BLaER1 (cell line): Measurements from ENCODE around the gene FAHD1.

Source experiments
- H3K27ac ChIP-seq: shearing (Covaris generic); formaldehyde crosslinking; 2 replicates; pipeline ENCODE4 v1.8.1; 2022
- H3K27me3 ChIP-seq: shearing (Covaris generic); formaldehyde crosslinking; 2 replicates; pipeline ENCODE4 v1.8.1; 2022
- H3K36me3 ChIP-seq: shearing (Covaris generic); formaldehyde crosslinking; 2 replicates; pipeline ENCODE4 v1.8.1; 2022
- H3K4me1 ChIP-seq: shearing (Covaris generic); formaldehyde crosslinking; 2 replicates; pipeline ENCODE4 v1.8.1; 2022
- H3K4me2 ChIP-seq: shearing (Covaris generic); formaldehyde crosslinking; 2 replicates; pipeline ENCODE4 v1.8.1; 2022
- H3K4me3 ChIP-seq: shearing (Covaris generic); formaldehyde crosslinking; 2 replicates; pipeline ENCODE4 v1.8.1; 2022
- H3K9ac ChIP-seq: shearing (Covaris generic); formaldehyde crosslinking; 2 replicates; pipeline ENCODE4 v1.8.1; 2022
- H3K9me3 ChIP-seq: shearing (Covaris generic); formaldehyde crosslinking; 2 replicates; pipeline ENCODE4 v1.8.1; 2022
- H4K20me1 ChIP-seq: shearing (Covaris generic); formaldehyde crosslinking; 2 replicates; pipeline ENCODE4 v1.8.1; 2022
- Cebpa-rat ChIP-seq: shearing (Covaris generic); IDR thresholded peaks from 2 replicates; pipeline ENCODE4 v1.8.1; 2022

Gene FAHD1

DNA sequence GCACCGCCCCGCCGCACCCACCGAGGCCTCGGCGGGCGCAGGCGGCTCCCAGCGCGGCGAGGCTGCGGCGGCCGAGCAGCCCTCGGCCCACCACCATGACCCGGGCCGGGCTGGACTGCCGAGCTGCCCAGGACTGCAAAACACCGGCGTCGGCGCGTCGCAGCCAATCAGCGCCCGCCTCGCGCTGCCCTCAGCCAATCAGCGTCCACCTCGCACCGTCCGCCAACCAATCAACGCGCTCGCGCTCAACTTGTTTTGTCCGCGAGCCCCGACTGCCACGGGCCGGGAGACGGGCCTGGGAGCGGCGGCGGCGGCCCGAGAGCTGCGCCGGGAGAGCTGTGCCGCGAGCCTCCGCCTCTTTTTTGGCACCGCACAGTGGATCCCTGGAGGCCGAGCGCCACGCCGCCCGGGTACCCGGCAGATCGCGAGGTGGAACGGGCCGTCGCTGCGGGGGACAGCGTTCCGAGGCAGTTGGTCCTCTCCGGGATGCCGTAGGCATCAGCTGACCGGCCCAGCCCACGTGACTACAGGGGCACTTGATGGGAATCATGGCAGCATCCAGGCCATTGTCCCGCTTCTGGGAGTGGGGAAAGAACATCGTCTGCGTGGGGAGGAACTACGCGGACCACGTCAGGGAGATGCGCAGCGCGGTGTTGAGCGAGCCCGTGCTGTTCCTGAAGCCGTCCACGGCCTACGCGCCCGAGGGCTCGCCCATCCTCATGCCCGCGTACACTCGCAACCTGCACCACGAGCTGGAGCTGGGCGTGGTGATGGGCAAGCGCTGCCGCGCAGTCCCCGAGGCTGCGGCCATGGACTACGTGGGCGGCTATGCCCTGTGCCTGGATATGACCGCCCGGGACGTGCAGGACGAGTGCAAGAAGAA lies at the start of gene FAHD1, which contains the start of gene HAGH:
Gene FAHD1, plus strand, starts transcription at position 516 of the 883 bp plus-strand sequence. Its CDS starts 33 bp downstream, at position 549.
Gene HAGH, minus strand, starts transcription at position 135 of the 883 bp plus-strand sequence. Its CDS starts 38 bp downstream, at position 97.
- no peak for TF ChIP-seq Cebpa-rat
- Histone ChIP-seq H3K9me3 (no peaks in the 10 kb centered on the region), H3K9ac (peak within 1 kb of the TSS; percentile 84), H3K4me1 (peaks cover 36% of the 10 kb centered on the region), H3K4me2 (peak within 1 kb of the TSS; percentile 93), H3K36me3 (peaks cover 26% of the 10 kb centered on the region), H3K27ac (peak within 1 kb of the TSS; percentile 72), H3K27me3 (no peaks in the 10 kb centered on the region), H4K20me1 (peaks cover 53% of the 10 kb centered on the region), H3K4me3 (peak within 1 kb of the TSS; percentile 94)

DNA sequence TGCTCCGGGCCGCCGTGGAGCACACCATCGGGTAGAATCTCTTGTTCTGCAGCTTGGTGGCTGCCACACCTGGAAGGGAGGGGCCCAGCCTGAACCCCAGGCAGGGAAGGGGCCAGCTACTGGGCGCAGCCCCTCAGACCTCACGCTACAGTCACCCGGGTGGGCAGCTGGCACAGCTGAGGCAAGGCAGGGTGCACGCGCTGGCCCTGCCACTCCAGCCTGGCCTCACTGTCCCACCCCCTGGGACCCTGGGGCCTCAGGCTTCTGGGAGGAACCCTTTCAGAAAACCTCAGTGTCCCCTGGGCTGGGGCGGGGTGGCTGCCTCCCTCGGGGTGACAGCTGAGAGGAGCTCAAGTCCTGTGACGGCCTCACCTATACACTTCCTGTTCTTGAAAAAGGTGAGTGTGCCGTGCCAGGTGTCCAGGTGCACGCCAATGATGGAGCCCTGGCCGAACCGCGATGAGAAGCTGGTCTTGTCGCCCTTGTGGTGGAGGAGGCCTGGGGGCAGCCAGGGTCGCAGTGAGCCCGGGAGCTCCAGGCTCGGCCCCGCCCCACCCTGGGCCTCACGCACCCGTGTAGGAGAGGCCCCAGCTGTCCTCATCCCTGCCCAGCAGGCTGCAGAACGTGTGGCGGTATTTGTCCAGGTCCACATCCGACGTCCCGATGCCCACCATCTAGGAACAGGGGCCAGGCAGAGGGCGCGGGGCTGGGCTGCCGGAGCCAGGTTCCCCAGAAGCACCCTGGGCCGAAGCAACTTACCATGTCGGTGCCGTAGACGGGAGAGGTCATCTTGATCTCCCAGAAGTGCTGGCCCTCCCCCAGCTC lies 49.4 kb upstream of the FAHD1 start:
- Histone ChIP-seq H3K27ac (no peak overlapping the region), H3K4me2 (no peak overlapping the region)

DNA sequence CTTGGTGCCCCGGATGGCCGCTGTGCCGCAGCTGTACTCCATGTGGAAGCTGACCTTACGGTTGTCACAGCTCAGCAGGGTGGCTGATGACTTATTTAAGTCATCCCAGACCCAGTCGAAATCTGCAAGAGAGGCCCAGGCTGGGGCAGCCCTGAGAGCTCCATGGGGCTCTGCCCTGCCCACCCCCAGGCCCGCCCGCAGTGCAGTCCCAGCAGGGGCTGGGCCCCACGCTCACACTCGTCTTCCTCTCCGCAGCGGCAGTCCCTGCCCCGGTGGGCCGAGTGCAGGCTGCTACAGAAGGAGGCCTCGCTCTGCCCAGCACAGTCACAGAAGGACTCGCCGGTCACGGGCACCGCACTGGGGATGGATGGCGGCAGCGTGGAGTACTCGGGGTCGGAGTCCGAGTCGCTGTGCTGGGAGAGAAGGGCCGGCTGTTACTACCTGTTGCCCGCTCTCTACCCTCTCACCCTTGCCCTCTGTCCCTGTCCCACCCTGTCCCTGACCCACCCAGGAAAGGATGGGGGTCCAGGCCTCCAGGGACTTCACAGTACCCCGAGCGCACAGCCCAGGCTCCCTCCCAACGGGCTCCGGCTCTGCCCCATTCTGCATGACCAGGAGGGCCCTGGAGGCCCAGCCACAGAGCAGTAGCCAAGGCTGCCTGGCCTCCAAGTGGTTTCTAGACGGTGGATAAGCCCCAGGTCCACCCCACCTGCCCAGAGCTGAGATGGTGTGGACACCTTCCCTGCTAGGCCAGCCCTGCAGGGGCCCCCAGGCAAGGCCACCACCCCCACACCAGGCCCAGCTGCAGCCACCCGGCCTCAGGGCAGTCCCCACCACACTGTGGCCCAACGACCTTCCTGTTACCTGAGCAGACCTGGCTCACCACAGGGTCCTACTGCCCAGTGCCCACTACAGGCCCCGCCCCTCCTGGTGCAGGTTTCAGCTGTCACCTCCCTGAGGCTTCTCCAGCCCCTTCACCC lies 48.5 kb upstream of the FAHD1 start:
- Histone ChIP-seq H3K36me3 (peaks cover 66% of the 10 kb centered on the region), H4K20me1 (peaks cover 94% of the 10 kb centered on the region), H3K27ac (no peak overlapping the region), H3K9ac (peak overlapping the region; percentile 15; the same call in 1 of the 2 replicates), H3K4me2 (no peak overlapping the region), H3K27me3 (no peaks in the 10 kb centered on the region), H3K4me3 (no peak overlapping the region), H3K9me3 (no peaks in the 10 kb centered on the region), H3K4me1 (peaks cover 50% of the 10 kb centered on the region)
- no peak for TF ChIP-seq Cebpa-rat

More for the DNA sequence above, 49.4 kb upstream of the FAHD1 start:
- Histone ChIP-seq H3K27me3 (no peaks in the 10 kb centered on the region), H3K4me1 (peaks cover 49% of the 10 kb centered on the region), H3K36me3 (peaks cover 66% of the 10 kb centered on the region), H3K4me3 (no peak overlapping the region), H3K9ac (0 out of 2 replicates have a peak overlapping the region, but pooled peaks have one; percentile 15), H3K9me3 (no peaks in the 10 kb centered on the region), H4K20me1 (peaks cover 88% of the 10 kb centered on the region)
- no peak for TF ChIP-seq Cebpa-rat

- Histone ChIP-seq H3K4me3 (no peak overlapping the region), H3K4me2 (no peak overlapping the region), H4K20me1 (peaks cover 94% of the 10 kb centered on the region), H3K4me1 (peaks cover 53% of the 10 kb centered on the region), H3K27ac (no peak overlapping the region), H3K9me3 (no peaks in the 10 kb centered on the region), H3K27me3 (no peaks in the 10 kb centered on the region), H3K9ac (0 out of 2 replicates have a peak overlapping the region, but pooled peaks have one; percentile 10), H3K36me3 (peaks cover 66% of the 10 kb centered on the region)
- TF ChIP-seq Cebpa-rat = no peak
Observed at GRCh38 chr16:1779234-1779701, 47.7 kb upstream of the FAHD1 start.

DNA sequence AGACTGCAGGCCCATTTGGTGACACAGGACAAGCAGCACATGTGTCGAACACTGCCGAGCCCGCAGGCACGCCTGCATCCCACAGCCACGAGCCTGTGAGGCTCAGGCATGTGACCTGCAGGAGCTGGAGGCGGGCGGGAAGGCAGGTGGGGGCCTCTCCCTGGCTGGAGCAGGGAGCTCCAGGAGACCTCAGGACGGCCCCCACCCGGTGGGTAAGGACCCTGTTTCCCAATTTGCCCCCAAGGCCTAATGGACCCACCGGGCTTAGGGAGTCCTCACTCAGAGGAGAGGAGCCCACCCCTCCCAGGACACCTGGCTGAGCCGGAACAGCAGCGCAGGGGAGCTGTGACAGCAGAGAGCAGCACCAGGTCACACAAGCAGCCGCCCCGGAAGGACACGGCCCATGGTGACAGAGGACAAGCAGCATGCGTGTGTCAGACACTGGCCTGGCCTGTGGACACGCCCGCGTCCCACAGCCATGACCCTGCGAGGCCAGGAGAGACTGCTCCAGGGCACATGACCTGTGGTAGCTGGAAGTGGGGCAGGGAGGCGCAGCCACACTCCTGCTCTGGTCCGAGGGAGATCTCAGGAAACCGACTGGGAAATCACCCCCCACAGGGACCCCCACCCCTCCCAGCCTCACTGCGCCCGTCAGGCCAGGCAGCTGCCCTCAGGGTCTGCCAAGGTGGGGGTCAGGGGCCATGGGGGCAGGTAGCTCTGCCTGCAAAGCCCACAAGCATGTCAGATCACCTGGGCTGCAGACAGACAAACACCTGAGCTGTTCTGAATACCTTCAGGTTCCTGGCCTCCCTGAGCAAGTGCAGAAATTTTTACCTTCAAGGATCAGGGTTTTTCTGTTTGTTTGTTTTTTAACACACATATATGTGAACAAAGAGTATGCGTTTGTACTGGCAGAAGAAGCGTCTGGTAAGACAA lies 47.0 kb upstream of the FAHD1 start:
- no peak overlapping the region for H3K4me3 ChIP-seq
- peaks cover 52% of the 10 kb centered on the region for H3K4me1 ChIP-seq
- TF ChIP-seq Cebpa-rat = no peak
- no peaks in the 10 kb centered on the region for H3K9me3 ChIP-seq
- no peak overlapping the region for H3K27ac ChIP-seq
- H3K36me3 ChIP-seq = peaks cover 66% of the 10 kb centered on the region
- no peaks in the 10 kb centered on the region for H3K27me3 ChIP-seq
- no peak overlapping the region for H3K9ac ChIP-seq
- H3K4me2 ChIP-seq = no peak overlapping the region
- peaks cover 94% of the 10 kb centered on the region for H4K20me1 ChIP-seq

DNA sequence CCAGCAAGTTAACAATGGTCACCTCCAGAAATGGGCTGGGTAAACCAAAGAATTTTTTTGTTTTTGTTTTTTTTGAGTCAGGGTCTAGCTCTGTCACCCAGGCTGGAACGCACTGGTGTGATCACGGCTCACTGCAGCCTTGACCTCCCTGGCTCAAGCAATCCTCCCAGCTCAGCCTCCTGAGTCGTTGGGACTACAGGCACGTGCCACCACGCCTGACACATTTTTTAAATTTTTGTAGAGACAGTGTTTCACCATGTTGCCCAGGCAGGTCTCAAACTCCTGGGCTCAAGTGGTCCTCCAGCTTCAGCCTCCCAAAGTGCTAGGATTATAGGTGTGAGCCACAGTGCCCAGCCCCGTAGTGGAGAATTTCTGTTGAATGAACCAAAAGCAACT lies 46.3 kb upstream of the FAHD1 start:
- no peaks in the 10 kb centered on the region for H3K9me3 ChIP-seq
- H3K36me3 ChIP-seq = peaks cover 66% of the 10 kb centered on the region
- H3K4me3 ChIP-seq = peak overlapping the region; percentile 97; the same call in 1 of the 2 replicates
- peaks cover 94% of the 10 kb centered on the region for H4K20me1 ChIP-seq
- H3K27me3 ChIP-seq = no peaks in the 10 kb centered on the region
- H3K4me1 ChIP-seq = peaks cover 45% of the 10 kb centered on the region
- TF ChIP-seq Cebpa-rat = no peak
- H3K27ac ChIP-seq = no peak overlapping the region
- peak overlapping the region; percentile 97; the same call in 1 of the 2 replicates for H3K4me2 ChIP-seq
- 0 out of 2 replicates have a peak overlapping the region, but pooled peaks have one; percentile 94 for H3K9ac ChIP-seq

DNA sequence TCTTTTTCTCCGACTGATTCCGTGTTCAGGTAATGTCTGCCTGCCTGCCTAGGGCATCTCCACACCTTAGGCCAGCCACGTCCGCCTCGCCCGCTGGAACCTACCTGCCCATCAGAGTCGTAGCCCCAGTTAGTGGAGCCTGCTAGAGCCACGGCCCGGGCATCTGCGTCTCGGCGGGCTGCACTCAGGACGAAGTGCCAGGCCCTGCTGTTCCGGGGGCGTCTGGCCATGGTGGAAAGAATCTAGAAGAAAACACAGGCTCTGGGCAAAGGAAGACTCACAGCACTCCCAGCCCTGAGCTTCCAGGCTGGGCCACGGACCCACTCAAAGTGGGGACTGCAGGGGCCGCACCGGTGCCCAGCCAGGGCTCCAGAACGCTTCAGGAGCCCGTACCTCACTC lies 45.8 kb upstream of the FAHD1 start:
- no peaks in the 10 kb centered on the region for H3K27me3 ChIP-seq
- peaks cover 94% of the 10 kb centered on the region for H4K20me1 ChIP-seq
- H3K9me3 ChIP-seq = no peaks in the 10 kb centered on the region
- peak overlapping the region; percentile 94 for H3K9ac ChIP-seq
- H3K4me3 ChIP-seq = peak overlapping the region; percentile 97
- TF ChIP-seq Cebpa-rat = no peak
- peaks cover 66% of the 10 kb centered on the region for H3K36me3 ChIP-seq
- peak overlapping the region; percentile 87; the same call in 1 of the 2 replicates for H3K27ac ChIP-seq
- H3K4me1 ChIP-seq = peaks cover 40% of the 10 kb centered on the region
- H3K4me2 ChIP-seq = peak overlapping the region; percentile 97
